ENCODE measurements around the gene TSPAN5. TPM values are rescaled to one million over a fixed set of nuclear protein-coding genes. Genes with fewer than 3 reads are reported as not detected.

TSPAN5 gene
- total RNA-seq, 5 donors from 2014 or later (not counting 1 experiment from before 2014, with no cell fraction given) = 9.6 to 12.4 (median 10.3) TPM

DNA sequence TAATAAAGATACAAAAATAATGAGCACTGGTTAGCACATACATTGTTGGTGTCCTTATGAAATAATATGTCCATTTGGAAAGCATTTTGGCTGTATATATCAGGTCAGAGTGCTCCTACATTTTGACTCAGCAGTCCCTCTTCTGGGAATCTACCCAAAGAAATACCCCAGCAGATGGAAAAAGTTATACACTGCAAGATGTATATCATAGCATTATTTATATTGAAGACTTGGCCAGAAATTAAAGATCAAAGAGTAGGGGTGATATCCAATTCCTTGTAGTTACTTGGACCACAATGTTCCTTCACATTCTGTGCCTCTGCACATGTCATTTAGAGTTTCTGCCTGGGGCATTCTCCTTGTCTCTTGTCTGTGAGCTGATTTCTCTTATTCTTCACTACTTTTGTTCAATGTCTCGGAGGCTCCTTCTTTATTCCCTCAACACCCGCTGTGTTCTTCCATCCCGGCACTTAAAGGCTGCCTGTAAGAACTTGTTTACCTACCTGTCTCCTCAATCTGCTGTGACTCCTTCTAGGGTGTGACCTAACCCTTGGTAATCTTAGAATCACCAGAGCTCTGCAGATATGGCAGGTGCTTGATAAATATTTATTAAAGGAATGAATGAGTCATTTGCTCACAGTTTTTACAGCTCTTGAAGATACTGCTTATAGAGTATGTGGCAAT, 3.1 kb upstream of the TSPAN5 start:
- H3K4me1 Mint-ChIP-seq = peaks cover 66 to 70% (median 68%) of the 10 kb centered on the region in 3 donors
- ChIA-PET POLR2A (interaction anchor here in 1 of 2 donors (0.6 to 0.7 kb wide), 2 partner anchors 27 to 322 kb away, joined by 3 to 13 read pairs; no protein-coding TSS in a partner anchor), CTCF (interaction anchor here in 1 of 2 donors (1.0 to 1.3 kb wide), 3 partner anchors 194 to 1287 kb away, joined by 3 to 4 read pairs (median 4); partner anchors contain the start of gene EIF4E)
- ATAC-seq (replicated peaks in 1 of 4) = no peak
- Histone ChIP-seq H3K27ac (ENCODE audit: low read length) (peak overlapping the region; percentile 97), H3K36me3 (ENCODE audit: control insufficient read depth in 2 of 2, extremely low read depth in 1 of 2, insufficient read depth in 1 of 2, low read length in 1 of 2) (no peaks in the 10 kb centered on the region), H3K4me1 (ENCODE audit: control insufficient read depth in 1 of 2, extremely low read depth in 1 of 2, insufficient read depth in 2 of 2, low read length in 2 of 2) (peaks cover 40 to 49% of the 10 kb centered on the region in 2 experiments), H3K27me3 (replicated peaks in 1 of 2; ENCODE audit: control insufficient read depth in 2 of 2, extremely low read depth in 1 of 2, insufficient read depth in 2 of 2, low read length in 1 of 2) (no peaks in the 10 kb centered on the region), H3K9me3 (no peaks in the 10 kb centered on the region), H3K4me3 (ENCODE audit: control insufficient read depth in 1 of 2, extremely low read depth in 1 of 2, low read length in 1 of 2) (no peak overlapping the region)
- WGBS (ENCODE audit: insufficient coverage) = no CpG with 5 or more reads among the region's 3 CpGs
- no peaks in the 10 kb centered on the region for H3K27me3 Mint-ChIP-seq
- peak overlapping the region; percentile 98 to 99 for H3K27ac Mint-ChIP-seq
- DNase-seq = no peak
- H3K4me3 Mint-ChIP-seq = no peak overlapping the region
- H3K36me3 Mint-ChIP-seq = no peaks in the 10 kb centered on the region
- H3K9me3 Mint-ChIP-seq = no peaks in the 10 kb centered on the region

DNA sequence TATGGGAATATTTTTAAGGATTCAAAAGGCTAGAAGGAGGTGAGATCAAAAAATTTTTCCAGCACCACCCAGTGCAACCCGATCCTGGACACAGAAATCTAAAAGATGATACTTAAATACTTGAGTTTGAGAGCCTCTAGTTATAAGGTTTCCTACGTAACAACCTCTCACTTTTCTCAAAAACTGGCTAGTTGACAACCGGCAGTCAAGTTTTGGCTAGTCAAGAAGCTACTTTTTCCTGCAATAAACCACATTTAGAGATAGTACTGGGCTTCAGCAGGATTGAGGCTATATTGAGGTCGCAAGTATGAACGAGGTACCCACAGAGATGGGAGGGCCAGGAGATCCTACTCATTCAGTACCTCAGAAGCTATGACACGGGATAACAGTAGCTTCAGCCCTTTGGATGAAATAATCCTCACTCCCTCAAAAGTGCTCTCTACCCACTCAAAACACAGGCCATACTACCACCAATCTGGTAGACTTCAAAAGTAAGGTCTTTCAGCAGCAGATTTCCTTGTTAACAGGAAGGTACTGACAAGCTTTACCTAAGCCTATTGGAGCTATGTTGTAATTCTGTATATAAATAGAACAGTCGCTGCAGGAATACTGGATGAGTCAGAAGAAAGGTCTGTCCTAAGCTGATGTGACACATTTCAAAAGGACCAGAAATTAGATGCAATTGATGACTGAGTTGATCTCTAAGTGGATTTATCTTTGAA, 1.5 kb upstream of the TSPAN5 start:
- no peaks in the 10 kb centered on the region for H3K9me3 Mint-ChIP-seq
- H3K4me1 Mint-ChIP-seq = peaks cover 79 to 83% (median 82%) of the 10 kb centered on the region in 3 donors
- peaks cover 40 to 50% of the 10 kb centered on the region in 2 experiments for H3K4me1 ChIP-seq (ENCODE audit: control insufficient read depth in 1 of 2, extremely low read depth in 1 of 2, insufficient read depth in 2 of 2, low read length in 2 of 2)
- no CpG with 5 or more reads among the region's 7 CpGs for WGBS (ENCODE audit: insufficient coverage)
- ChIA-PET POLR2A (interaction anchor here (0.5 to 0.6 kb wide), 2 partner anchors 12 to 17 kb away, joined by 3 to 4 read pairs; no protein-coding TSS in a partner anchor), CTCF (interaction anchor here in 1 of 2 donors (1.0 kb wide), 1 partner anchor 29 kb away, joined by 3 read pairs; no protein-coding TSS in a partner anchor)
- no peaks in the 10 kb centered on the region for H3K36me3 Mint-ChIP-seq
- no peaks in the 10 kb centered on the region for H3K27me3 ChIP-seq (replicated peaks in 1 of 2; ENCODE audit: control insufficient read depth in 2 of 2, extremely low read depth in 1 of 2, insufficient read depth in 2 of 2, low read length in 1 of 2)
- peak overlapping the region; percentile 73 to 89 (median 77) for H3K4me3 Mint-ChIP-seq
- H3K4me3 ChIP-seq (ENCODE audit: control insufficient read depth in 1 of 2, extremely low read depth in 1 of 2, low read length in 1 of 2) = no peak overlapping the region
- H3K9me3 ChIP-seq = no peaks in the 10 kb centered on the region
- peak overlapping the region; percentile 75 for H3K27ac ChIP-seq (ENCODE audit: low read length)
- ATAC-seq (replicated peaks in 1 of 4) (no peak), DNase-seq (no peak)
- H3K36me3 ChIP-seq (ENCODE audit: control insufficient read depth in 2 of 2, extremely low read depth in 1 of 2, insufficient read depth in 1 of 2, low read length in 1 of 2) = no peaks in the 10 kb centered on the region
- H3K27ac Mint-ChIP-seq = peak overlapping the region; percentile 74 to 81
- H3K27me3 Mint-ChIP-seq = no peaks in the 10 kb centered on the region

DNA sequence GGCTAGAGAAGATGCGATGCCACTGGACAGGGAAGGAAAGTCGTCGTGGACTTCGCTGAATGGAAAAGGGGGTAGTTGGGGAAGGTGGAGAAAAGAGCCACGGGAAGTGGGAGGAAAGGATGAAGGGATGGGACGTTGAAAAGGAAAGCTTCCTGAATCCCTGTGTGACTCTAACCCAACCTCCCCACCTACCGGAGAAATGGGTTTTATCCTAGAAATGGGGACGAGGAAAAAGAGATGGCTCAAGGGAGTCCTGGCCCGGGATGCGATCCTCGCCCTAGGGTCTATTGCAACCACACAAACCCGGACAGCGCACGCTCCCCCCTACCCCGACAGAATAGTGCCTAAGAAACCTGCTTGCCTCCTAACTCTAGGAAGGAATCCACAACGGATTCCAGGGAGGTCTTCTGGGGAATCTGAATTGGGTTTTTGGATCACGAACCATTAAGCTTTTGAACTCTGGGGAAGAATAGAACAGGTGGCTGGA, 738 bp upstream of the TSPAN5 start:
- peak overlapping the region; percentile 73 to 89 (median 77) for H3K4me3 Mint-ChIP-seq
- peaks cover 75 to 82% (median 80%) of the 10 kb centered on the region in 3 donors for H3K4me1 Mint-ChIP-seq
- DNase-seq (no peak), ATAC-seq (replicated peaks in 1 of 4) (no peak)
- WGBS (ENCODE audit: insufficient coverage) = 100% methylated on average over 1 of the region's 17 CpGs
- H3K4me3 ChIP-seq (ENCODE audit: control insufficient read depth in 1 of 2, extremely low read depth in 1 of 2, low read length in 1 of 2) = peak overlapping the region; percentile 70 to 86
- no peaks in the 10 kb centered on the region for H3K27me3 ChIP-seq (replicated peaks in 1 of 2; ENCODE audit: control insufficient read depth in 2 of 2, extremely low read depth in 1 of 2, insufficient read depth in 2 of 2, low read length in 1 of 2)
- ChIA-PET POLR2A (interaction anchor here (0.5 to 1.0 kb wide), 3 partner anchors 11 to 1287 kb away, joined by 3 to 8 read pairs (median 4); no protein-coding TSS in a partner anchor), CTCF (no interaction called here)
- H3K27ac Mint-ChIP-seq = peak overlapping the region; percentile 74 to 81
- H3K4me1 ChIP-seq (ENCODE audit: control insufficient read depth in 1 of 2, extremely low read depth in 1 of 2, insufficient read depth in 2 of 2, low read length in 2 of 2) = peaks cover 33 to 43% of the 10 kb centered on the region in 2 experiments
- no peaks in the 10 kb centered on the region for H3K9me3 ChIP-seq
- H3K36me3 Mint-ChIP-seq = no peaks in the 10 kb centered on the region
- no peaks in the 10 kb centered on the region for H3K27me3 Mint-ChIP-seq
- no peaks in the 10 kb centered on the region for H3K9me3 Mint-ChIP-seq
- H3K27ac ChIP-seq (ENCODE audit: low read length) = peak overlapping the region; percentile 75
- H3K36me3 ChIP-seq (ENCODE audit: control insufficient read depth in 2 of 2, extremely low read depth in 1 of 2, insufficient read depth in 1 of 2, low read length in 1 of 2) = no peaks in the 10 kb centered on the region

DNA sequence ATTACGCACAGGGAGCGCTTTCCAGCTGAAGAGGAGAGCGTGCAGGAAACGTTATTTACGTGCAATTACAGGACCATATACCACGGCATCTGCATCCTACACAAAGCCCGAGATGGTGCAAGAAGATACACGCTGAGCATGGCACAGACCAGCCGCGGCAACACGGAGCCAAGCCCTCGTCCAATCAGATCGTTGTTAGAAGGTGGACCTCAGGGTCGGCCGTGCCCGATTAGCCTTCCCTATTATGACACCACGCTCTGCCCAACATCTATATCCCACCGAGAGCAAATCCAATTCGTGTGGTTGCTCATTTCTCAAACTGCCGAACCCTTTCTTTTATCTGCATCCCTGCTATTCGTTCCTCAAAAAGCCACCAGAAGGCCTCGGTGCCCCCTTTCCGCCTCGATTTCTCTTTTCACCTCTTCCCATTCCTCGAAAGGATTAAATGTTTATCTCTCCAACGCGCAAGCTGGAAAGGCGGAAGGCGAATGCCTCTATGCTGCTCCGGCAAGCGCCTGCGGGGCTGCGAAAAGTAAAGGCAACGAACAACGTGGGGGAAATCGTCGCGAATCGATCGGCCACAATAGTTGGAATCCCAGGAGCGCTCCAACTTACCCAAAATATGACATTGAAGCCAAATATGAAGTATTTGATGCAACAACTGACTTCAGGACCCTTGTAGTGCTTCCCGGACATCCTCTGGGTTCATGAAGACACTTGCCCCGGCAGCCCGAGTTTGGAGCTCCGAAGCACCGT, 702 bp downstream of the TSPAN5 start:
- Histone ChIP-seq H3K27ac (ENCODE audit: low read length) (peak overlapping the region; percentile 45), H3K36me3 (ENCODE audit: control insufficient read depth in 2 of 2, extremely low read depth in 1 of 2, insufficient read depth in 1 of 2, low read length in 1 of 2) (no peaks in the 10 kb centered on the region), H3K27me3 (replicated peaks in 1 of 2; ENCODE audit: control insufficient read depth in 2 of 2, extremely low read depth in 1 of 2, insufficient read depth in 2 of 2, low read length in 1 of 2) (no peaks in the 10 kb centered on the region), H3K9me3 (no peaks in the 10 kb centered on the region), H3K4me3 (ENCODE audit: control insufficient read depth in 1 of 2, extremely low read depth in 1 of 2, low read length in 1 of 2) (peak overlapping the region; percentile 77 to 88), H3K4me1 (ENCODE audit: control insufficient read depth in 1 of 2, extremely low read depth in 1 of 2, insufficient read depth in 2 of 2, low read length in 2 of 2) (peaks cover 26 to 34% of the 10 kb centered on the region in 2 experiments)
- Mint-ChIP-seq H3K9me3 (no peaks in the 10 kb centered on the region), H3K4me1 (peaks cover 75 to 82% (median 81%) of the 10 kb centered on the region in 3 donors), H3K4me3 (peak overlapping the region; percentile 85 to 89 (median 88)), H3K27me3 (no peaks in the 10 kb centered on the region), H3K27ac (peak overlapping the region; percentile 48 to 50), H3K36me3 (no peaks in the 10 kb centered on the region)
- DNase-seq (peak in 24 of 35 experiments; percentile 5 to 55 (median 23)), ATAC-seq (replicated peaks in 1 of 4) (peak; percentile 20 to 36 (median 26))
- POLR2A ChIA-PET = interaction anchor here (0.8 to 1.0 kb wide), 2 partner anchors 31 to 1288 kb away, joined by 3 read pairs; no protein-coding TSS in a partner anchor
- 0% methylated on average over 43 of the region's 46 CpGs for WGBS (ENCODE audit: insufficient coverage)
- CTCF ChIA-PET = interaction anchor here (0.7 to 1.3 kb wide), 7 partner anchors 9 to 754 kb away, joined by 3 to 6 read pairs (median 3); partner anchors contain the start of gene METAP1 (in 1 of the 2)

- POLR2A ChIA-PET = no interaction called here
- H3K9me3 ChIP-seq = no peaks in the 10 kb centered on the region
- no peaks in the 10 kb centered on the region for H3K9me3 Mint-ChIP-seq
- peaks cover 66 to 75% (median 74%) of the 10 kb centered on the region in 3 donors for H3K4me1 Mint-ChIP-seq
- no peaks in the 10 kb centered on the region for H3K36me3 ChIP-seq (ENCODE audit: control insufficient read depth in 2 of 2, extremely low read depth in 1 of 2, insufficient read depth in 1 of 2, low read length in 1 of 2)
- no peaks in the 10 kb centered on the region for H3K27me3 Mint-ChIP-seq
- 37% methylated on average over 3 of the region's 6 CpGs for WGBS (ENCODE audit: insufficient coverage)
- no peaks in the 10 kb centered on the region for H3K36me3 Mint-ChIP-seq
- H3K27ac ChIP-seq (ENCODE audit: low read length) = no peak overlapping the region
- CTCF ChIA-PET = no interaction called here
- no peaks in the 10 kb centered on the region for H3K27me3 ChIP-seq (replicated peaks in 1 of 2; ENCODE audit: control insufficient read depth in 2 of 2, extremely low read depth in 1 of 2, insufficient read depth in 2 of 2, low read length in 1 of 2)
- no peak for DNase-seq
- H3K27ac Mint-ChIP-seq = peak overlapping the region in 1 of 2 donors; percentile 50
- H3K4me1 ChIP-seq (ENCODE audit: control insufficient read depth in 1 of 2, extremely low read depth in 1 of 2, insufficient read depth in 2 of 2, low read length in 2 of 2) = peaks cover 18 to 31% of the 10 kb centered on the region in 2 experiments
- peak overlapping the region; percentile 77 to 88 for H3K4me3 ChIP-seq (ENCODE audit: control insufficient read depth in 1 of 2, extremely low read depth in 1 of 2, low read length in 1 of 2)
- H3K4me3 Mint-ChIP-seq = peak overlapping the region; percentile 85 to 89 (median 88)
- no peak for ATAC-seq (replicated peaks in 1 of 4)
Measured at GRCh38 chr4:98656886-98657285, 1.5 kb downstream of the TSPAN5 start.

Data from T-cell (primary cell).